ENCODE data around the gene ARSG. TPM values are rescaled to one million over a fixed set of nuclear protein-coding genes. Genes with fewer than 3 reads are reported as not detected.

The ARSG gene
- total and polyA plus RNA-seq, 9 of the 15 experiments (the other 6 are each of a cell fraction or from before 2014, with no cell fraction given): 1.0 to 5.6 (median 1.8) TPM

DNA sequence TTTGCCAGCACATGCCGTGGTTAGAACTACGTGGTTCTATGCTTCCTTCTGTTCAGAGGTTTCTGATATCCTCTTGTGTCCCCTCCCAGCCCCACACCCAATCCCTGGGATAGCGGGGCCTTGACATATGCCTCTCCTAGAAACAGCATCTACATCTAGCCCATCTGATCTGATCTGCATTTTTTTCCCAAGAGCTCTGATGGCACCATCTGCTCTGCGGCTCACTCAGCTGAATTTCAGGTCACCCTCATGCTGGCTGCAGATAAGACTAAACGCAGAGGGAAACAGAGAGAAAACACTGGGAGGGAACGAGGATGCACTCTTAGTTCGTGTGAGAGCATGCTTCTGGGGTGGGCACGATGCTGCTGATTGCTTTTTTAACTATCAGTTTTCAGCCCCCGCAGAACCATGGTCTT is 155.3 kb downstream of the ARSG start (continued):
- TF ChIP-seq, protein P1, sequence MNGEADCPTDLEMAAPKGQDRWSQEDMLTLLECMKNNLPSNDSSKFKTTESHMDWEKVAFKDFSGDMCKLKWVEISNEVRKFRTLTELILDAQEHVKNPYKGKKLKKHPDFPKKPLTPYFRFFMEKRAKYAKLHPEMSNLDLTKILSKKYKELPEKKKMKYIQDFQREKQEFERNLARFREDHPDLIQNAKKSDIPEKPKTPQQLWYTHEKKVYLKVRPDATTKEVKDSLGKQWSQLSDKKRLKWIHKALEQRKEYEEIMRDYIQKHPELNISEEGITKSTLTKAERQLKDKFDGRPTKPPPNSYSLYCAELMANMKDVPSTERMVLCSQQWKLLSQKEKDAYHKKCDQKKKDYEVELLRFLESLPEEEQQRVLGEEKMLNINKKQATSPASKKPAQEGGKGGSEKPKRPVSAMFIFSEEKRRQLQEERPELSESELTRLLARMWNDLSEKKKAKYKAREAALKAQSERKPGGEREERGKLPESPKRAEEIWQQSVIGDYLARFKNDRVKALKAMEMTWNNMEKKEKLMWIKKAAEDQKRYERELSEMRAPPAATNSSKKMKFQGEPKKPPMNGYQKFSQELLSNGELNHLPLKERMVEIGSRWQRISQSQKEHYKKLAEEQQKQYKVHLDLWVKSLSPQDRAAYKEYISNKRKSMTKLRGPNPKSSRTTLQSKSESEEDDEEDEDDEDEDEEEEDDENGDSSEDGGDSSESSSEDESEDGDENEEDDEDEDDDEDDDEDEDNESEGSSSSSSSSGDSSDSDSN (IDR thresholded peaks at IDR 0.05; ENCODE audit: borderline replicate concordance in 1 of 2, low read depth in 2 of 2, low read length in 2 of 2): no peak
- no peak for TF ChIP-seq LARP7 (IDR thresholded peaks at IDR 0.05)

DNA sequence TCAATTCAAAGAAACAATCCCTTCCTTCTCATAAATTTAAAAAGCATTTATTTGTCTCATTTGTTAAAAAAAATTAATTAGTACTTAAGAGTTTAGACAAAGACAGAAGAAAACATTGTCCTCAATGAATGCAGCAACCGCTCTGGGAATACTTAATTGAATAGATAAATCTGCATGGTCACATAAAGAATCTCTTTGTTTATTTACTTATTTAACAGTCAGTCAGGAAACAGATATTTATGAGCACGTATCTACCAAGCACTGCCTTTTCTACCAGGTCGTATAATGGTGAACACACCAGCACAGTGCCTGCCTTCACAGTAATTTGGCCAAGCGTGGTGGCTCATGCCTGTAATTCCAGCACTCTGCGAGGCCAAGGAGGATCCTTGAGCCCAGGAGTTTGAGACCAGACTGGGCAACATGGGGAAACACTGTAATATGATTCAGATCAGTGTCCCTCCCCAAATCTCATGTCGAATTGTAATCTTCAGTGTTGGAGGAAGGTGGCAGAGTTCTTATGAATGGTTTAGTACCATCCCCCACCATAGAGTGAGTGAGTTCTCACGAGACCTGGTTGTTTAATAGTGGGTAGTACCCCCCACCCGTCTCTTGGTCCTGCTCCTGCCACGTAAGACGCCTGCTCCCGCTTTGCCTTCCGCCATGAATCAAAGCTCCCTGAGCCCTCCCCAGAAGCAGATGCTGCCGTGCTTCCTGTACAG is 157.9 kb downstream of the ARSG start:
- POLR2A ChIA-PET: interaction anchor here (0.7 kb wide), 1 partner anchor 9 kb away, joined by 4 read pairs; no protein-coding TSS in a partner anchor
- no peaks in the 10 kb centered on the region for H3K9me3 ChIP-seq (replicated peaks; ENCODE audit: control insufficient read depth, insufficient read depth, low read depth, low read length)
- no peak overlapping the region for H3K9ac ChIP-seq (ENCODE audit: insufficient read depth in 1 of 2, low read depth in 2 of 2, low read length in 2 of 2)
- WGBS (ENCODE audit: insufficient coverage, low coverage, missing lambda C conversion rate): 79% methylated on average over 13 of the region's 13 CpGs
- no peaks in the 10 kb centered on the region for H3K9me1 ChIP-seq (ENCODE audit: control insufficient read depth, insufficient read depth, low read length)
- H3K27me3 ChIP-seq (ENCODE audit: control insufficient read depth in 2 of 2, insufficient read depth in 2 of 2, low read length in 2 of 2): no peaks in the 10 kb centered on the region
- no peak overlapping the region for H2AFZ ChIP-seq (ENCODE audit: low read depth, low read length)
- H3K36me3 ChIP-seq (ENCODE audit: control insufficient read depth, insufficient read depth, low read length): peaks cover 3% of the 10 kb centered on the region; the same call in 1 of the 3 replicates
- no peaks in the 10 kb centered on the region for H3K79me2 ChIP-seq (ENCODE audit: control insufficient read depth, insufficient read depth, low read length)
- TF ChIP-seq ATF3 (IDR thresholded peaks at IDR 0.05): no peak
- TF ChIP-seq ATF3 (CRISPR knock-in tag; conservative IDR thresholded peaks at IDR 0.05): no peak
- 0 out of 2 replicates have a peak, but pooled peaks have one; percentile 20 for TF ChIP-seq CC2D1A (IDR thresholded peaks at IDR 0.05)
- TF ChIP-seq BRD9 (IDR thresholded peaks at IDR 0.05; ENCODE audit: low read depth, partially characterized antibody): no peak
- TF ChIP-seq RBM25 (IDR thresholded peaks at IDR 0.05; ENCODE audit: low read depth, low read length, severe bottlenecking): no peak
- no peak for TF ChIP-seq ZBTB11 (CRISPR knock-in tag; IDR thresholded peaks at IDR 0.05)
- TF ChIP-seq BCOR (IDR thresholded peaks at IDR 0.05): no peak
- in situ Hi-C loops (cut with MboI) (no loop called here), intact Hi-C loops (cut with micrococcal nuclease) (no loop called here)
- no peak for DNase-seq (ENCODE audit: extremely low read depth in 1 of 4, low spot score in 3 of 4)
- BruUV-seq (replicated peaks): no TSS peak
- H3K4me2 ChIP-seq (ENCODE audit: insufficient read depth, low read length): no peak overlapping the region
- ATAC-seq: no peak
- no peak overlapping the region for H3K27ac ChIP-seq (ENCODE audit: extremely low read depth, low read depth, low read length)
- CTCF ChIA-PET (ENCODE audit: low intra/inter-chr PET ratio): no interaction called here
- FAIRE-seq: no peak
- peaks cover 0 to 8% of the 10 kb centered on the region in 2 experiments; a peak in 4 of 5 replicates for H3K4me1 ChIP-seq (replicated peaks in 1 of 2; ENCODE audit: control insufficient read depth in 2 of 2, insufficient read depth in 2 of 2, low read length in 2 of 2)
- no peak overlapping the region for H3K4me3 ChIP-seq
- no peaks in the 10 kb centered on the region for H4K20me1 ChIP-seq (replicated peaks; ENCODE audit: control insufficient read depth, insufficient read depth, low read length)
